H9 (cell line): ENCODE measurements around the gene ZNF304. TPM values are rescaled to one million over a fixed set of nuclear protein-coding genes. Genes with fewer than 3 reads are reported as not detected.

Source experiments
- DNase-seq: peaks from one replicate; pipeline ENCODE4 v3.0.0-alpha.2; 2017
- H2AFZ ChIP-seq: one replicate; pipeline ENCODE4 v1.6.1; 2013; ENCODE audit warnings: mild to moderate bottlenecking, low read length, control low read depth, moderate library complexity
- H2AK5ac ChIP-seq: 2 replicates; pipeline ENCODE4 v1.6.1; 2013; ENCODE audit warnings: low read length, control low read depth, mixed read lengths; ENCODE audit not compliant: insufficient read length
- H2BK120ac ChIP-seq: one replicate; pipeline ENCODE4 v1.6.1; 2013; ENCODE audit warnings: low read depth, mild to moderate bottlenecking, low read length, control low read depth, inconsistent platforms; ENCODE audit not compliant: poor library complexity, severe bottlenecking
- H2BK12ac ChIP-seq: 2 replicates; pipeline ENCODE4 v1.6.1; 2013; ENCODE audit warnings: low read length, control low read depth, mixed read lengths, low read depth; ENCODE audit not compliant: insufficient read length
- H2BK15ac ChIP-seq: 2 replicates; pipeline ENCODE4 v1.6.1; 2013; ENCODE audit warnings: low read depth, low read length, control low read depth
- H2BK20ac ChIP-seq: one replicate; pipeline ENCODE4 v1.6.1; 2013; ENCODE audit warnings: low read depth, mild to moderate bottlenecking, low read length, control low read depth, inconsistent platforms; ENCODE audit not compliant: poor library complexity, severe bottlenecking
- H2BK5ac ChIP-seq: 2 replicates; pipeline ENCODE4 v1.6.1; 2013; ENCODE audit warnings: low read length, control low read depth, mixed read lengths; ENCODE audit not compliant: insufficient read length
- H3K14ac ChIP-seq: 2 replicates; pipeline ENCODE4 v1.6.1; 2013; ENCODE audit warnings: low read length, control low read depth; ENCODE audit not compliant: insufficient read depth
- H3K18ac ChIP-seq: 2 replicates; pipeline ENCODE4 v1.6.1; 2013; ENCODE audit warnings: low read depth, mild to moderate bottlenecking, mixed read lengths, low read length, control low read depth; ENCODE audit not compliant: insufficient read length
- H3K23ac ChIP-seq: 2 replicates; pipeline ENCODE4 v1.6.1; 2013; ENCODE audit warnings: low read length, control low read depth, mixed read lengths, low read depth; ENCODE audit not compliant: insufficient read length
- H3K23me2 ChIP-seq: 2 replicates; pipeline ENCODE4 v1.6.1; 2013; ENCODE audit warnings: low read depth, mild to moderate bottlenecking, mixed read lengths, low read length, control low read depth; ENCODE audit not compliant: insufficient read length, poor library complexity, severe bottlenecking
- H3K27ac ChIP-seq: 2 replicates; pipeline ENCODE4 v1.5.1; 2013; ENCODE audit warnings: low read length, control low read depth, mixed read lengths, low read depth; ENCODE audit not compliant: insufficient read length
- H3K27me3 ChIP-seq: 2 replicates; pipeline ENCODE4 v1.6.1; 2013; ENCODE audit warnings: low read length, control low read depth, inconsistent platforms; ENCODE audit not compliant: insufficient read depth
- H3K4ac ChIP-seq: 2 replicates; pipeline ENCODE4 v1.6.1; 2013; ENCODE audit warnings: low read depth, mild to moderate bottlenecking, control low read depth, inconsistent platforms, low read length, moderate library complexity
- H3K4me1 ChIP-seq: 2 replicates; pipeline ENCODE4 v1.6.1; 2013; ENCODE audit warnings: low read length, control low read depth, inconsistent platforms; ENCODE audit not compliant: insufficient read depth
- H3K4me2 ChIP-seq: 2 replicates; pipeline ENCODE4 v1.6.1; 2013; ENCODE audit warnings: low read length, control low read depth, mixed read lengths; ENCODE audit not compliant: insufficient read length, insufficient read depth
- H3K56ac ChIP-seq: 2 replicates; pipeline ENCODE4 v1.6.1; 2013; ENCODE audit warnings: low read depth, mild to moderate bottlenecking, mixed read lengths, low read length, control low read depth; ENCODE audit not compliant: insufficient read length
- H3K79me1 ChIP-seq: 2 replicates; pipeline ENCODE4 v1.6.1; 2013; ENCODE audit warnings: low read depth, mild to moderate bottlenecking, moderate library complexity, low read length, control low read depth, inconsistent platforms; ENCODE audit not compliant: insufficient read depth, poor library complexity, severe bottlenecking
- H3K79me2 ChIP-seq: 2 replicates; pipeline ENCODE4 v1.6.1; 2013; ENCODE audit warnings: low read length, control low read depth, inconsistent platforms; ENCODE audit not compliant: insufficient read depth
- H3K9ac ChIP-seq: 2 replicates; pipeline ENCODE4 v1.6.1; 2013; ENCODE audit warnings: low read length, control low read depth, mixed read lengths; ENCODE audit not compliant: insufficient read length; ENCODE audit errors: extremely low read depth
- H3K9me3 ChIP-seq: one replicate; pipeline ENCODE4 v1.6.1; 2013; ENCODE audit warnings: low read depth, low read length, inconsistent platforms; ENCODE audit not compliant: control insufficient read depth
- H3T11ph ChIP-seq: one replicate; pipeline ENCODE4 v1.6.1; 2013; ENCODE audit warnings: mild to moderate bottlenecking, low read length, control low read depth, inconsistent platforms
- H4K20me1 ChIP-seq: one replicate; pipeline ENCODE4 v1.6.1; 2013; ENCODE audit not compliant: control insufficient read depth, insufficient read length, insufficient read depth
- H4K5ac ChIP-seq: 2 replicates; pipeline ENCODE4 v1.6.1; 2013; ENCODE audit warnings: low read depth, mild to moderate bottlenecking, mixed read lengths, low read length, control low read depth; ENCODE audit not compliant: insufficient read length
- H4K8ac ChIP-seq: replicated peaks from 2 replicates; pipeline ENCODE4 v1.6.1; 2013; ENCODE audit warnings: low read length, control low read depth, mixed read lengths, low read depth; ENCODE audit not compliant: insufficient read length
- H4K91ac ChIP-seq: 2 replicates; pipeline ENCODE4 v1.6.1; 2013; ENCODE audit warnings: low read depth, mild to moderate bottlenecking, moderate library complexity, mixed read lengths, low read length, control low read depth; ENCODE audit not compliant: insufficient read length
- H3K27ac Mint-ChIP-seq, 3 experiments: 2 replicates in 2 of 3; 3 replicates in 1 of 3; pipeline ENCODE4 v1.8.0; 2020 to 2021; ENCODE audit warnings: mixed read lengths in 3 of 3, mild to moderate bottlenecking in 1 of 3, moderate library complexity in 1 of 3
- H3K27me3 Mint-ChIP-seq: 2 replicates; pipeline ENCODE4 v1.8.0; 2021; ENCODE audit warnings: low read depth, mild to moderate bottlenecking, moderate library complexity, mixed read lengths
- H3K36me3 Mint-ChIP-seq, 3 experiments: 2 replicates in 2 of 3; 3 replicates in 1 of 3; pipeline ENCODE4 v1.8.0; 2020 to 2021; ENCODE audit warnings: low read depth in 3 of 3, mixed read lengths in 3 of 3; ENCODE audit not compliant: insufficient read depth in 1 of 3
- H3K4me1 Mint-ChIP-seq, 2 experiments: 2 replicates each; pipeline ENCODE4 v1.8.0; 2020; ENCODE audit warnings: mixed read lengths in 2 of 2
- H3K4me3 Mint-ChIP-seq, 2 experiments: 2 replicates in 1 of 2; 3 replicates in 1 of 2; pipeline ENCODE4 v1.8.0; 2020 to 2021; ENCODE audit warnings: mild to moderate bottlenecking in 2 of 2, mixed read lengths in 2 of 2, moderate library complexity in 1 of 2
- H3K9me3 Mint-ChIP-seq, 2 experiments: 2 replicates in 1 of 2; 3 replicates in 1 of 2; pipeline ENCODE4 v1.8.0; 2020; ENCODE audit warnings: mild to moderate bottlenecking in 2 of 2, mixed read lengths in 2 of 2, moderate library complexity in 1 of 2
- CTCF ChIP-seq: fragments of 200-600 bp; sonication (generic); conservative IDR thresholded peaks from 3 replicates; pipeline ENCODE4 v1.8.0; 2021; ENCODE audit warnings: antibody characterized with exemption, mild to moderate bottlenecking
- WGBS: extraction: QIAGEN DNeasy Blood & Tissue Kit; methylation state at CpG from one replicate; pipeline ENCODE4 v1.1.7; 2013; ENCODE audit warnings: missing lambda C conversion rate, low lambda C conversion rate, mixed read lengths; ENCODE audit not compliant: insufficient read length; ENCODE audit errors: extremely low coverage; 5-methylcytosine and 5-hydroxymethylcytosine counted together
- total RNA-seq: library from RNA; stranded (reverse); gene quantifications from 2 replicates; pipeline ENCODE4 v1.2.1, GENCODE V29; 2021

The ZNF304 gene
- total RNA-seq, 1 experiment from 2014 or later: 13.5 TPM

- no peaks in the 10 kb centered on the region for H3K4me1 ChIP-seq
- Mint-ChIP-seq H3K4me1 (peaks cover 8 to 12% of the 10 kb centered on the region in 2 experiments), H3K4me3 (no peak overlapping the region), H3K27ac (no peak overlapping the region), H3K9me3 (no peaks in the 10 kb centered on the region; a peak in 1 of 5 replicates), H3K27me3 (peaks cover 44% of the 10 kb centered on the region), H3K36me3 (no peaks in the 10 kb centered on the region)
- DNase-seq: no peak
- no peak overlapping the region for H2BK15ac ChIP-seq
- H4K8ac ChIP-seq: no peak overlapping the region
- no peak overlapping the region for H2BK12ac ChIP-seq
- no peak overlapping the region for H3K4ac ChIP-seq
- H3K79me1 ChIP-seq: no peaks in the 10 kb centered on the region
- H4K20me1 ChIP-seq: no peaks in the 10 kb centered on the region
- H3K4me2 ChIP-seq: no peak overlapping the region
- H4K5ac ChIP-seq: no peak overlapping the region
- H3K9me3 ChIP-seq: no peaks in the 10 kb centered on the region
- H3K79me2 ChIP-seq: no peaks in the 10 kb centered on the region
- no peak overlapping the region for H4K91ac ChIP-seq
- no peak overlapping the region for H3K23ac ChIP-seq
- H3T11ph ChIP-seq: no peak overlapping the region
- no peak overlapping the region for H2AFZ ChIP-seq
- H3K18ac ChIP-seq: no peak overlapping the region
- H3K27ac ChIP-seq: no peak overlapping the region
- no peak overlapping the region for H3K56ac ChIP-seq
- H2AK5ac ChIP-seq: no peak overlapping the region
- H3K9ac ChIP-seq: no peak overlapping the region
- WGBS: no CpG with 5 or more reads among the region's 4 CpGs
- no peak overlapping the region for H2BK120ac ChIP-seq
- no peak overlapping the region for H2BK5ac ChIP-seq
- H3K23me2 ChIP-seq: no peaks in the 10 kb centered on the region
- H3K14ac ChIP-seq: no peak overlapping the region
- TF ChIP-seq CTCF: no peak
- H2BK20ac ChIP-seq: no peak overlapping the region
- H3K27me3 ChIP-seq: no peaks in the 10 kb centered on the region
Observed at GRCh38 chr19:57314146-57314545, 36.9 kb upstream of the ZNF304 start.
